ENCODE measurements around the gene FAM171A1. TPM values are rescaled to one million over a fixed set of nuclear protein-coding genes. Genes with fewer than 3 reads are reported as not detected.

FAM171A1 gene
- total RNA-seq, 2 experiments from 2014 or later = 4.0 TPM

GRCh38 chr10:15369256-15370211 is 1.6 kb downstream of the FAM171A1 start:
- Mint-ChIP-seq H3K4me3 (peak overlapping the region; percentile 57), H3K27ac (no peak overlapping the region), H3K27me3 (ENCODE audit: low read depth) (peaks cover 67% of the 10 kb centered on the region), H3K36me3 (ENCODE audit: low read depth) (no peaks in the 10 kb centered on the region), H3K9me3 (ENCODE audit: insufficient read depth) (no peaks in the 10 kb centered on the region), H3K4me1 (ENCODE audit: low read depth) (peaks cover 3% of the 10 kb centered on the region)
- ATAC-seq = no peak
- ChIA-PET POLR2A (interaction anchor here (0.6 kb wide), 1 partner anchor 966 kb away, joined by 3 read pairs; no protein-coding TSS in a partner anchor), CTCF (interaction anchor here (1.4 kb wide), 1 partner anchor 8 kb away, joined by 3 read pairs; no protein-coding TSS in a partner anchor)
- no peak for DNase-seq

- H3K9me3 Mint-ChIP-seq (ENCODE audit: insufficient read depth) = no peaks in the 10 kb centered on the region
Observed at GRCh38 chr10:15368101-15368855, 2.8 kb downstream of the FAM171A1 start.

GRCh38 chr10:15367296-15368085 is 3.6 kb downstream of the FAM171A1 start:
- no peaks in the 10 kb centered on the region for H3K36me3 Mint-ChIP-seq (ENCODE audit: low read depth)
- peaks cover 3% of the 10 kb centered on the region for H3K4me1 Mint-ChIP-seq (ENCODE audit: low read depth)
- no peak overlapping the region for H3K27ac Mint-ChIP-seq
- H3K4me3 Mint-ChIP-seq = no peak overlapping the region
- no peak for DNase-seq
- peaks cover 62% of the 10 kb centered on the region for H3K27me3 Mint-ChIP-seq (ENCODE audit: low read depth)
- ChIA-PET POLR2A (no interaction called here), CTCF (interaction anchor here (1.4 kb wide), 1 partner anchor 241 kb away, joined by 3 read pairs; no protein-coding TSS in a partner anchor)
- no peak for ATAC-seq
- H3K9me3 Mint-ChIP-seq (ENCODE audit: insufficient read depth) = no peaks in the 10 kb centered on the region

More at GRCh38 chr10:15368101-15368855, 2.8 kb downstream of the FAM171A1 start:
- Mint-ChIP-seq H3K4me3 (no peak overlapping the region), H3K27me3 (ENCODE audit: low read depth) (peaks cover 63% of the 10 kb centered on the region), H3K36me3 (ENCODE audit: low read depth) (no peaks in the 10 kb centered on the region), H3K27ac (no peak overlapping the region), H3K4me1 (ENCODE audit: low read depth) (peaks cover 3% of the 10 kb centered on the region)
- ATAC-seq = no peak
- ChIA-PET CTCF (interaction anchor here (1.4 kb wide), 1 partner anchor 242 kb away, joined by 3 read pairs; no protein-coding TSS in a partner anchor), POLR2A (no interaction called here)
- DNase-seq = no peak

- H3K4me3 Mint-ChIP-seq = no peak overlapping the region
- DNase-seq = no peak
- peaks cover 57% of the 10 kb centered on the region for H3K27me3 Mint-ChIP-seq (ENCODE audit: low read depth)
- H3K9me3 Mint-ChIP-seq (ENCODE audit: insufficient read depth) = no peaks in the 10 kb centered on the region
- no peak overlapping the region for H3K27ac Mint-ChIP-seq
- H3K36me3 Mint-ChIP-seq (ENCODE audit: low read depth) = no peaks in the 10 kb centered on the region
- POLR2A ChIA-PET = no interaction called here
- peaks cover 7% of the 10 kb centered on the region for H3K4me1 Mint-ChIP-seq (ENCODE audit: low read depth)
- no peak for ATAC-seq
- CTCF ChIA-PET = no interaction called here
Observed at GRCh38 chr10:15365692-15366091, 5.4 kb downstream of the FAM171A1 start.

GRCh38 chr10:15364001-15364400 is 7.1 kb downstream of the FAM171A1 start:
- Mint-ChIP-seq H3K4me1 (ENCODE audit: low read depth) (peaks cover 4% of the 10 kb centered on the region), H3K36me3 (ENCODE audit: low read depth) (no peaks in the 10 kb centered on the region), H3K4me3 (no peak overlapping the region), H3K9me3 (ENCODE audit: insufficient read depth) (no peaks in the 10 kb centered on the region), H3K27me3 (ENCODE audit: low read depth) (peaks cover 61% of the 10 kb centered on the region), H3K27ac (no peak overlapping the region)
- ATAC-seq (no peak), DNase-seq (no peak)
- POLR2A ChIA-PET = no interaction called here
- CTCF ChIA-PET = no interaction called here

GRCh38 chr10:15363031-15363430 is 8.1 kb downstream of the FAM171A1 start:
- no peak overlapping the region for H3K4me3 Mint-ChIP-seq
- DNase-seq = no peak
- ChIA-PET CTCF (interaction anchor here (2.2 kb wide), 1 partner anchor 101 kb away, joined by 5 read pairs; no protein-coding TSS in a partner anchor), POLR2A (no interaction called here)
- H3K27me3 Mint-ChIP-seq (ENCODE audit: low read depth) = peaks cover 56% of the 10 kb centered on the region
- H3K4me1 Mint-ChIP-seq (ENCODE audit: low read depth) = peaks cover 4% of the 10 kb centered on the region
- no peaks in the 10 kb centered on the region for H3K9me3 Mint-ChIP-seq (ENCODE audit: insufficient read depth)
- no peak overlapping the region for H3K27ac Mint-ChIP-seq
- H3K36me3 Mint-ChIP-seq (ENCODE audit: low read depth) = no peaks in the 10 kb centered on the region
- ATAC-seq = no peak

- DNase-seq (peak; percentile 59), ATAC-seq (peak; percentile 36)
- no peaks in the 10 kb centered on the region for H3K36me3 Mint-ChIP-seq (ENCODE audit: low read depth)
- no peak overlapping the region for H3K4me3 Mint-ChIP-seq
- POLR2A ChIA-PET = no interaction called here
- peaks cover 4% of the 10 kb centered on the region for H3K4me1 Mint-ChIP-seq (ENCODE audit: low read depth)
- H3K27ac Mint-ChIP-seq = no peak overlapping the region
- H3K9me3 Mint-ChIP-seq (ENCODE audit: insufficient read depth) = no peaks in the 10 kb centered on the region
- peaks cover 54% of the 10 kb centered on the region for H3K27me3 Mint-ChIP-seq (ENCODE audit: low read depth)
- CTCF ChIA-PET = interaction anchor here (0.6 to 2.2 kb wide), 2 partner anchors 99 to 1094 kb away, joined by 4 to 5 read pairs; no protein-coding TSS in a partner anchor
Observed at GRCh38 chr10:15361131-15361530, 10.0 kb downstream of the FAM171A1 start.

GRCh38 chr10:15360566-15360965 is 10.5 kb downstream of the FAM171A1 start:
- no peak for ATAC-seq
- Mint-ChIP-seq H3K27me3 (ENCODE audit: low read depth) (peaks cover 54% of the 10 kb centered on the region), H3K4me3 (no peak overlapping the region), H3K36me3 (ENCODE audit: low read depth) (no peaks in the 10 kb centered on the region), H3K4me1 (ENCODE audit: low read depth) (peaks cover 4% of the 10 kb centered on the region), H3K27ac (no peak overlapping the region), H3K9me3 (ENCODE audit: insufficient read depth) (no peaks in the 10 kb centered on the region)
- ChIA-PET CTCF (interaction anchor here (1.1 kb wide), 1 partner anchor 58 kb away, joined by 3 read pairs; no protein-coding TSS in a partner anchor), POLR2A (no interaction called here)
- no peak for DNase-seq

GRCh38 chr10:15353471-15354017 is 17.5 kb downstream of the FAM171A1 start:
- CTCF ChIA-PET = no interaction called here
- no peaks in the 10 kb centered on the region for H3K9me3 Mint-ChIP-seq (ENCODE audit: insufficient read depth)
- DNase-seq = no peak
- no peaks in the 10 kb centered on the region for H3K36me3 Mint-ChIP-seq (ENCODE audit: low read depth)
- no peaks in the 10 kb centered on the region for H3K4me1 Mint-ChIP-seq (ENCODE audit: low read depth)
- H3K27me3 Mint-ChIP-seq (ENCODE audit: low read depth) = peaks cover 27% of the 10 kb centered on the region
- H3K27ac Mint-ChIP-seq = no peak overlapping the region
- POLR2A ChIA-PET = no interaction called here
- H3K4me3 Mint-ChIP-seq = no peak overlapping the region
- ATAC-seq = no peak

GRCh38 chr10:15352836-15353235 is 18.3 kb downstream of the FAM171A1 start:
- H3K4me1 Mint-ChIP-seq (ENCODE audit: low read depth) = no peaks in the 10 kb centered on the region
- DNase-seq (no peak), ATAC-seq (no peak)

GRCh38 chr10:15352201-15352600 is 18.9 kb downstream of the FAM171A1 start:
- no peak for ATAC-seq
- Mint-ChIP-seq H3K4me3 (no peak overlapping the region), H3K9me3 (ENCODE audit: insufficient read depth) (no peaks in the 10 kb centered on the region), H3K27me3 (ENCODE audit: low read depth) (peaks cover 22% of the 10 kb centered on the region), H3K36me3 (ENCODE audit: low read depth) (no peaks in the 10 kb centered on the region), H3K27ac (no peak overlapping the region), H3K4me1 (ENCODE audit: low read depth) (no peaks in the 10 kb centered on the region)
- CTCF ChIA-PET = no interaction called here
- POLR2A ChIA-PET = no interaction called here
- no peak for DNase-seq

More at GRCh38 chr10:15352836-15353235, 18.3 kb downstream of the FAM171A1 start:
- H3K27me3 Mint-ChIP-seq (ENCODE audit: low read depth) = peaks cover 27% of the 10 kb centered on the region
- ChIA-PET CTCF (no interaction called here), POLR2A (no interaction called here)
- no peaks in the 10 kb centered on the region for H3K36me3 Mint-ChIP-seq (ENCODE audit: low read depth)
- H3K27ac Mint-ChIP-seq = no peak overlapping the region
- no peak overlapping the region for H3K4me3 Mint-ChIP-seq
- H3K9me3 Mint-ChIP-seq (ENCODE audit: insufficient read depth) = no peaks in the 10 kb centered on the region

Data from activated CD8-positive, alpha-beta T cell treated with anti-CD3 and anti-CD28 coated beads, Interleukin-2, amount 10 ng/mL, durations not matched to agents 7 days and 5 days (primary cell).